Activated effector memory CD4-positive, alpha-beta T cell treated with anti-CD3 and anti-CD28 coated beads, Interleukin-2, amount 50 U/mL, for 16 hours (primary cell): ENCODE measurements around the gene KLF12.
A peak's percentile ranks its signal among the peaks of the same experiment; 100 is the strongest.

Source experiments
- DNase-seq: peaks from one replicate; pipeline ENCODE4 v3.0.0-alpha.2; 2020

KLF12 gene

DNA sequence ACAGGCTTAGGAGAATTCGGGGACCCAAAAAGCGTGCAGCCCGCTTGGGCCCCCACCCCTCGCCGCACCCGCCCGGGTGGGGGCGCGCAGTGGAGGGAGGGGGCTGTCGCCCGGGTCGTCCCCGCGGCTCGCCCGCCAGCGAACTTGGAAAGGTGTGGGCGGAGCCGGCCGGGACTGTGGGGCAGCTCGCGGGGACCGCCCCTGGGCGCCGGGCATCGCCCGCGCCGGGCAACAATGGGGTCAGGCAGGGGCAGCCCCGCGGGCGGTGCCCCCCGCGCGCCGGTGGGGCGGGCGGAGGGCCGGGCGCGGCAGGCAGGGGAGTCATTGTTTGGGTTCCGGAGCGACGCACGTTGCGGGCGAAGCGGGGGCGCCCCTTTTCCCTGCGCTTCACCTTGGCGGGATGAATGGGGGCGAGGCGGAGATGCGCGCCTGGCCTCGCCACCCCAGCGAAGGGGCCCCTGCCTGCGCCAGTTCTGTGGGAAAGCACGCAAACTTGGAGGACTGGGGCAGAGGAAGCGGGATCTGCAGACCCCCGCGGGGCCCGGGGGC lies 647 bp upstream of the KLF12 start:
- DNase-seq = peak; percentile 87

GRCh38 chr13:74133657-74134201 lies 475 bp downstream of the KLF12 start:
- DNase-seq = peak; percentile 93

DNA sequence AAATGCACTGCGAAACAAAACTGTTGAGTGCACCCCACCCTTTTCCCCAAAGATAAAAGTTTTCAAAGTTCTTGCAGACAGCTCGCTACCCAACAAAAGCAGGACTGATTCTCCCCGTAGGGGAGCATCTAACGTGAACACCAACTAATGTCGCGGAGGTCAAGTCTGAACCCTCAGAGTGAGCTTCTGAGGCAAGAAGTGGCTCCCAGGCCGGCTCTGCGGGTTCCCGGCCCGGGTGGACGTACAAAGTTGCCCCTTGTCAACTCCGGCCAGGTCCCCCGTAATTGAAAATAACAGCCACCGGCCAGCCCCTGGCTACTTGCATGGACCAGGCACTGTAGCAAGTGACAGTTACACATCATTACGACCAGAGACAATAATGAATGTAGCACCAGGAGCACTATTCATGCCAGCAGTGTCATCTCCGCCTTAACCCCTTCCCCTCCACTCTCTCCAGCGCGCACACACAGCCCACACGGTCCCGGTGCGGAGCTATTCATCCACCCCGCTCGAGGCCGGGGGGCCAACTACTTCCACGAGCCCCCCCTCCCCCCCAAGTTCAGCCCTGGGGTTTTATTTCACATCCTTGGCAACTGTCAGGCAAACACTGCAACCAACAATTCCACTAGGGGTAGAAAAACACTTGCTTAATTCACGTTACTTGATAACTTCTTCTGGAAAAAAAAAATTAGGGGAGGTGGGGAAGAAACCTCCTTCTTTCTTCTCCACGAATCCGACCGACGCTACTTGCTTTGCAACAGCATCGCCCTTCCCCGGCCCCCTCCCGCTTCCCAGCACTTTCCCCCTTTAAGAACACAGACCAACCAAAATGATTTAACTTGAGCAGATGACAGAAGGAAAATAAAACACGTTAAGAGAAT lies 1.2 kb downstream of the KLF12 start:
- DNase-seq = peak; percentile 78

- peak; percentile 72 for DNase-seq
Measured at GRCh38 chr13:74132152-74132775, 1.9 kb downstream of the KLF12 start.

DNA sequence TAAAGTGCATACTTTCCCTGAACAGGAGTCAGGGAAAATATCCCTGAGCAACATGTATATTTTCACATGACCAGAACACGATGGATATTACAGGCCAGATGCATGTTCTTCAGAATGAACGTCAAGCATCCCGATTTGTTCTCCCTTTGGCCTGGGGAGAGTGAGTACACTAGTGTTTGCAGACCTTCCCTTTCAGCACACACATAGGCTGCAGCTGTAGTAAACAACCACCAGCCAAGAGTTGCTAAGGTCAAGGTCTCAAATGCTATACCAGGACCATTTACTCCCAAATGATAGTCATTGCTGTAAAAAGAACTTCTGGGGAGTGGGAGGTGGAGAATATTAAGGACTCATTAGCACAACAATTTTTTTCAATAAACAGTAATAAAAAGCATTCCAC lies 3.0 kb downstream of the KLF12 start:
- DNase-seq = no peak

DNA sequence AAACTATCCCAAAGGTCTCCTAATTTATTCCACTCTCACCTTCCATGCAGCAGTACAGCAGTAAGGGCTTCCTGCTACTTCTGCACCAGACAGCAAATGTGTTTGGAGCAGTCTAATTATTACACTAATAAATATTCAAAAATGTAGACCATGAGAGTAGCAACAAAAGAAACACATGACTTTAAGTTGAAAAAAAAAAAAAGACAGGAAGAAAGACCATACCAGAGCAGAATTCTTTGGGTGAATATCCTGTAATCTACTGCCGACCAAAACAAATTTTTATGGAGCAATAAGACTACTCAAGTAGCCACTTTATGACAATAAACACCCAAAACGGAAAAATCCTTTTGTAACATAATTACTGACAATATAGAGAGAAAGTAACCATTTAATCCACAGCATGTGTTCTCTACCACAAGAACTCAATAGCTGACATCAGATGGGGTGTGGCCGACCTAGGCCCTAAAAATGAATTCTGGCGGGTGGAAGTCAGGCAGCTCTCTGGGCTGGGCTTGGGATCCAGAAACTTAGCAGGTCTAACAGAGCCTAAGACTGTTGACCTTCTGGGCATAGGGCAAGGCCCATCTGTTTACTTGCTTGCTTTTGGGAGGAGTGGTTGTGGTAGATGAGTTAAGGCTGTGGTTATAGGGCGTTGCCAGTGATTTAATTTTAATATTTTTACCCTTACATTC lies 4.6 kb downstream of the KLF12 start:
- peak; percentile 76 for DNase-seq

- DNase-seq = no peak
Measured at GRCh38 chr13:74128156-74128767, 5.9 kb downstream of the KLF12 start.

- DNase-seq = no peak
Measured at GRCh38 chr13:74118328-74118727, 15.9 kb downstream of the KLF12 start.

DNA sequence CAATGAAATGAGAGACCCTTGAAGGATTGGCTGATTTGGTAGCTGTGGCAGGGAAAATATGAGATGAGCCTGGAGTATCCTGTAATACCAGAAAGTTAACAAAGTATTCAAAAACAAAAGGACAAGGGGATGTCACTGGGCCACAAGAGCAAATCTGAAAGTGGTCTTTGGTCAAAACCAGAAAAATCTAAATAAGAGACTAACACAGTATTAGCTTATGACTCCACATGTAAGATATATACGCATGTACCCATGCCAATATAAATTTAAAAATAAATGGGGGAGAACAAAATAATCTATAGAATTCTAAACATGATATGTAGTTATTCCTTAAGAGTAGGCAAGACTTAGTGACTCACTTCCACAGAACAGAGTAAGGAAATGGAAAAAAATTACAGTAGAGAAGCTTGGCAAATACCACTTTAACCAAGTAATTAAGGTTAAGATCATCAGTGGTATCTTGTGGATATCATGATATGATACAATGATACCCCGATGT lies 16.9 kb downstream of the KLF12 start:
- no peak for DNase-seq

- no peak for DNase-seq
Measured at GRCh38 chr13:74115133-74115532, 19.1 kb downstream of the KLF12 start.

DNA sequence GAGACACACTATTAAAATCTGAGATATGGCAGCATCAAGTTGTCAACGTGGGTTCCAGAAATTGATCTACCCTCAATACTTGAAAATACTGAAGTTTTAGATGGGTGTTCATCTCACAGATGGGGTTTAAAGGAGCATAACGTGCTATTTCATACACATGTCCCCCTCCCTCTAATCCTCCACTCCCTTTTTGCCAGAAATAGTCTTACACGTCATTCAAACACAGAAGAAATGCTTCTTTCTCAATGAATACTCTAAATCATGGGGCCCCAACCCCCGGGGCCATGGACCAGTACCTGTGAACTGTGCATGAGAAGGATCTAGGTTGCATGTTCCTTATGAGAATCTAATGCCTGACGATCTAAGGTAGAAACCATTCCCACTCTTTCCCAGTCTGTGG lies 19.6 kb downstream of the KLF12 start:
- no peak for DNase-seq

GRCh38 chr13:74114202-74114601 lies 20.0 kb downstream of the KLF12 start:
- no peak for DNase-seq

- no peak for DNase-seq
Measured at GRCh38 chr13:74111901-74112824, 22.0 kb downstream of the KLF12 start.

- DNase-seq = no peak
Measured at GRCh38 chr13:74111399-74111798, 22.8 kb downstream of the KLF12 start.

DNA sequence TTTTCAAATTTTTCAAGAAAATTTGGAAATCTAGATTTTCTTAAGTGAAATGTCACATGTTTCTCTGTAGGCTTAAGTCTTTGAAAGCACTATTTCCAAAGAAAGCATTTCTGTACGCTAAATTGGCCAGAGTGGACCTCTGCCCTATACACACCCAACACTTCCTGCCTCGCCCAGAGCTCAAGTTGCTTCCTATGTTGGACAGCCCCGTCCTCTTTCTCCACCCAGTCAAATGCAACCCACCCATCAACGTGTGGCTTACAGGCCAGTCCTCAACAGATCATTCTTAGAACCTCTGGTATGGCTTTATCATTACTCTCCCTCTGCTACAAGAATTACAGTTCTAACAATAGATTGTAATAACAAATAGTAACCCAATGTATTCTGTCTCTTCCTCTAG lies 24.2 kb downstream of the KLF12 start:
- DNase-seq = no peak

GRCh38 chr13:74107598-74107997 lies 26.6 kb downstream of the KLF12 start:
- DNase-seq = no peak

DNA sequence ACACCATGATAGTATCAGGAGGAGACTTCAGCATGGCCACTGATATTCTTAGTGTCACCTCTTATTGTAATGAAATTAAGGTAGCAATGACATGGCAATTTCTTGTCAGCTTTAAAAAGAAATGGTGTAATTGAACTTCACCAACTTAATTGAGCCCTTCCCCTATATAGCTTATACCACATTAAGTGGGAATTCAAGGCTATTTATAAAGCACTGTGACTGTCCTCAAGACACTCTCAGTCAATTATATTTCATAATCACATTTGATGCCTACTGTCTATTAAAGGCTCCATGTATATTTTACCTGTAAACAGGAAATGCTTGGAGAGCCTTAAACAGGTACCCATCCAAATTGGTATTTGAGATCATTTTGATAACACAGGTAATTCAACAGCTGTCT lies 28.3 kb downstream of the KLF12 start:
- no peak for DNase-seq

DNA sequence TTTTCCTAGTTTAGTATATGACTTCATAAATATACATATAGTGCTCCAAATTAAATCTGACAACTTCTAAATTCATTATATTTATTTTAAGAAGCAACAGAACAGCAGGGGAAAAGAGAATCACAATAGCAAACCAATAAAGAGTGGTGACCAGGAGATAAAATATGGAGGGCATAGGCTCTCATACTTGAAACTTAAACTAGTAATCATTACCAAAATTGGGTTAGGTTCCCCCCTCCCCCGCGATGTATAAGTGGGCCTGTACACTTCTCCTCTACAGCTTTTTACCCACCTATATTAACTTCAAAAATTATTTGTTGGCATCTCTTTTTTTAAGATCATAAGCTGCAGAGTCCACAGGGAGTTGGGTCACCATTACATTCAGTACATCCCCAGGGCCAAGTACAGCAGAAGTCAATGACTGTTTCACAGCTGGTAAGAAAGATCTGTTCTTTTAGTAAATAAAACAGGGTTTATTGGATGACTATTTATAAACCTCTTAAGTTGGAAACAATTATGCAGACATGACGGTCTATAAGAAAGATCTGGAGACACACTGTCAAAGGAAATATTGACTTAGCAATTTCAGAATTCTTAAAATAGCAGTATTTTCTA lies 29.4 kb downstream of the KLF12 start:
- DNase-seq = no peak

DNA sequence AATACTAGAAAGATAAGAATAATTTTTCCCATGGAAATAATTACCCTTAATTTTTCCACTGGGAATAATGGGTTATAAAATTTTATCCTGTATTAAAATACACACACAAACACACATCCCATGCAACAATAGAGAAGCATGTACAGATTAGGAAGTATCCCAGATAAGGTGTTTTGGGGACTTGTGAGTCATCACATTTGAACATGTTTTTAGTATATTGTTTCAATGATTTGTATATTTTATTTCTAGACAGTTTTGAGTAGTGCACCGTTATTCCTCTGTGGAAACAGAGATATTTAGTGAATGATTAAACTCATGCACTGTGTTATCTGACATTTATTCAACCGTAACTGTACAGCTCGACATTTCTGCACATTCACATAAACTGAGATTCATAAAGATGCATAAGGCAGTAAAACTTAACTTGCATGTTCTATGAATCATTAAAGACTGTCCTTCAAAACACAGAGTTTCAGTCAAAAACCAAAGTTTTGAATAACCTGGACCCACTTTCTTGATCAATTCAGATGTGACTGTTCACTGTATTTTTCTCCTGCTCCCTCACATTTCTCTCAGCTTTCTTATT lies 30.1 kb downstream of the KLF12 start:
- no peak for DNase-seq

DNA sequence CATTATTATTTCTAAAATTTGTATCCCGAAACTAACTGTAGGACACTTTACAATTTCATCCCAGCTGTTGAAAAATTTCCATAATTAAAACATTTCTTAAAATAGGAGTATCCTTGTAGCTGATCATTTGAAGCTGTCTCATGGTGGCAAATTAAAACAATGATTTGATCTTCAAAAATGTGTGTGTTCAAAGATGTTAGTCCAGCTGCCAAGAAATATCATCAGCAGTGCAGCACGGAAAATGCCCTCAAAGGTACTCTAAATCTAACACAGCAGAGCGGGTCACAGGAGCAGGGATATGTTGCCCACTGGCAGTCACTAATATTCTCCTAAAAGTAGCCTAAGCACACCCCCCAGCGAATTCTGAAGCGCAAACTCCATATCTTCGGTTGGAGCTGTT lies 31.0 kb downstream of the KLF12 start:
- DNase-seq = no peak

- no peak for DNase-seq
Measured at GRCh38 chr13:74102691-74103090, 31.5 kb downstream of the KLF12 start.
